ENCODE results near the gene PRKD1.
A peak's percentile ranks its signal among the peaks of the same experiment; 100 is the strongest.

PRKD1 gene

GRCh38 chr14:29682789-29683188, 244.9 kb downstream of the PRKD1 start:
- DNase-seq (ENCODE audit: low spot score): no peak
- no peak overlapping the region for H3K4me3 ChIP-seq
- TF ChIP-seq CTCF (IDR thresholded peaks at IDR 0.05): no peak
- H3K27ac ChIP-seq: no peak overlapping the region

- DNase-seq (ENCODE audit: low spot score): no peak
- Histone ChIP-seq H3K4me3 (no peak overlapping the region), H3K27ac (no peak overlapping the region)
- no peak for TF ChIP-seq CTCF (IDR thresholded peaks at IDR 0.05)
These were observed 246.3 kb downstream of the PRKD1 start for GRCh38 chr14:29681316-29681715.

GRCh38 chr14:29674566-29675285, 252.9 kb downstream of the PRKD1 start:
- no peak overlapping the region for H3K27ac ChIP-seq
- no peak for TF ChIP-seq CTCF (IDR thresholded peaks at IDR 0.05)
- no peak overlapping the region for H3K4me3 ChIP-seq
- no peak for DNase-seq (ENCODE audit: low spot score)

GRCh38 chr14:29672831-29673230, 254.8 kb downstream of the PRKD1 start:
- H3K27ac ChIP-seq: no peak overlapping the region
- no peak for TF ChIP-seq CTCF (IDR thresholded peaks at IDR 0.05)
- no peak overlapping the region for H3K4me3 ChIP-seq
- no peak for DNase-seq (ENCODE audit: low spot score)

GRCh38 chr14:29671034-29671433, 256.6 kb downstream of the PRKD1 start:
- Histone ChIP-seq H3K27ac (peak overlapping the region; percentile 26 to 83), H3K4me3 (no peak overlapping the region)
- no peak for DNase-seq (ENCODE audit: low spot score)
- no peak for TF ChIP-seq CTCF (IDR thresholded peaks at IDR 0.05)

- TF ChIP-seq CTCF (IDR thresholded peaks at IDR 0.05): no peak
- DNase-seq (ENCODE audit: low spot score): no peak
- Histone ChIP-seq H3K4me3 (no peak overlapping the region), H3K27ac (peak overlapping the region in 1 of 2 donors; percentile 0)
These were observed 259.4 kb downstream of the PRKD1 start for GRCh38 chr14:29668201-29668600.

GRCh38 chr14:29664515-29664914, 263.1 kb downstream of the PRKD1 start:
- no peak overlapping the region for H3K27ac ChIP-seq
- TF ChIP-seq CTCF (IDR thresholded peaks at IDR 0.05): no peak
- H3K4me3 ChIP-seq: no peak overlapping the region
- no peak for DNase-seq (ENCODE audit: low spot score)

Data from coronary artery (tissue), 2 donors.